Activated CD8-positive, alpha-beta T cell treated with anti-CD3 and anti-CD28 coated beads for 36 hours (primary cell): ENCODE measurements around the gene OLA1. TPM values are rescaled to one million over a fixed set of nuclear protein-coding genes. Genes with fewer than 3 reads are reported as not detected.

Experiments used
- ATAC-seq: fragments of 200-7000 bp; cut with Tn5 transposase; one replicate; pipeline ENCODE4 v1.10.0; 2021; ENCODE audit warnings: mild to moderate bottlenecking, moderate library complexity
- CTCF ChIA-PET: fragments of 350-600 bp; sonication (Branson Sonifier 250); formaldehyde crosslinking; loops from one replicate; lab custom pipeline; 2021; ENCODE audit warnings: antibody characterized with exemption; lab: Charles Lee
- POLR2A ChIA-PET: fragments of 350-600 bp; sonication (Branson Sonifier 250); formaldehyde crosslinking; loops from one replicate; lab custom pipeline; 2021; ENCODE audit warnings: antibody characterized with exemption; lab: Charles Lee
- DNase-seq: peaks from one replicate; pipeline ENCODE4 v3.0.0-alpha.2; 2020
- H3K27ac Mint-ChIP-seq: one replicate; pipeline ENCODE4 v1.8.0; 2021; ENCODE audit warnings: mild to moderate bottlenecking, mixed read lengths
- H3K27me3 Mint-ChIP-seq: one replicate; pipeline ENCODE4 v1.8.0; 2021; ENCODE audit warnings: mixed read lengths
- H3K36me3 Mint-ChIP-seq: one replicate; pipeline ENCODE4 v1.8.0; 2021; ENCODE audit warnings: low read depth, mixed read lengths
- H3K4me1 Mint-ChIP-seq: one replicate; pipeline ENCODE4 v1.8.0; 2021; ENCODE audit warnings: low read depth, mixed read lengths
- H3K4me3 Mint-ChIP-seq: one replicate; pipeline ENCODE4 v1.8.0; 2021; ENCODE audit warnings: mild to moderate bottlenecking, moderate library complexity, mixed read lengths
- H3K9me3 Mint-ChIP-seq: one replicate; pipeline ENCODE4 v1.8.0; 2021; ENCODE audit warnings: mixed read lengths
- intact Hi-C: fragments of 100-400 bp; cut with micrococcal nuclease; formaldehyde crosslinking; loops from one replicate; pipeline ENCODE4 v1.10.0; 2022
- total RNA-seq, 2 experiments: library from RNA; stranded (reverse); gene quantifications; one replicate each; pipeline ENCODE4 v1.2.3, GENCODE V29; 2021
- TF ChIP-seq, protein P1 (sequence below): fragments of 200-600 bp; IDR thresholded peaks from one replicate; pipeline ENCODE4 v1.8.0; 2022; ENCODE audit warnings: antibody characterized with exemption, mild to moderate bottlenecking

The OLA1 gene
- total RNA-seq, 2 experiments from 2014 or later, result 128 to 137 TPM

DNA sequence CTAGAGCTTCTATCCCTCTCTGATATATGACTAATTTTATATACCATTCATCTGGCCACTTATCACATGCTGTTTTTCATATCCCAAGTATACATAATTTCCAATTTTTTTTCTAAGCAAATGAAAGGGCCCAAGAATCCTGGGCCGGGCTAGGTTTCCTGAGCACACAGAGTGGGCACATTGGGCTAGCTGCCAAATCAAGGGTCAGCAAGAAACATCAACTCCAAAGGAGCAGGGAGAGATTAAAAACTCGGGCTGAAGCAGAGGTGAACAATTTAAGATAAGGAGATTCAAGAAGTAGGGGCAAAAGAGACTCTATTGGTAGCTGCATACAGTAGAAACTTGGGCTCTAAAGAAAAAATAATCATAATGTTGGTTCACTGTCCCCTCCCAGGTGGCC is 39.0 kb downstream of the OLA1 start:
- Mint-ChIP-seq H3K4me1 (no peaks in the 10 kb centered on the region), H3K27ac (no peak overlapping the region), H3K9me3 (no peaks in the 10 kb centered on the region), H3K36me3 (peaks cover 2% of the 10 kb centered on the region), H3K27me3 (no peaks in the 10 kb centered on the region), H3K4me3 (no peak overlapping the region)
- intact Hi-C loops, result no loop called here
- ATAC-seq, result no peak
- TF ChIP-seq, protein P1, sequence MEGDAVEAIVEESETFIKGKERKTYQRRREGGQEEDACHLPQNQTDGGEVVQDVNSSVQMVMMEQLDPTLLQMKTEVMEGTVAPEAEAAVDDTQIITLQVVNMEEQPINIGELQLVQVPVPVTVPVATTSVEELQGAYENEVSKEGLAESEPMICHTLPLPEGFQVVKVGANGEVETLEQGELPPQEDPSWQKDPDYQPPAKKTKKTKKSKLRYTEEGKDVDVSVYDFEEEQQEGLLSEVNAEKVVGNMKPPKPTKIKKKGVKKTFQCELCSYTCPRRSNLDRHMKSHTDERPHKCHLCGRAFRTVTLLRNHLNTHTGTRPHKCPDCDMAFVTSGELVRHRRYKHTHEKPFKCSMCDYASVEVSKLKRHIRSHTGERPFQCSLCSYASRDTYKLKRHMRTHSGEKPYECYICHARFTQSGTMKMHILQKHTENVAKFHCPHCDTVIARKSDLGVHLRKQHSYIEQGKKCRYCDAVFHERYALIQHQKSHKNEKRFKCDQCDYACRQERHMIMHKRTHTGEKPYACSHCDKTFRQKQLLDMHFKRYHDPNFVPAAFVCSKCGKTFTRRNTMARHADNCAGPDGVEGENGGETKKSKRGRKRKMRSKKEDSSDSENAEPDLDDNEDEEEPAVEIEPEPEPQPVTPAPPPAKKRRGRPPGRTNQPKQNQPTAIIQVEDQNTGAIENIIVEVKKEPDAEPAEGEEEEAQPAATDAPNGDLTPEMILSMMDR, result no peak
- CTCF ChIA-PET, result no interaction called here
- DNase-seq, result no peak
- POLR2A ChIA-PET, result no interaction called here

DNA sequence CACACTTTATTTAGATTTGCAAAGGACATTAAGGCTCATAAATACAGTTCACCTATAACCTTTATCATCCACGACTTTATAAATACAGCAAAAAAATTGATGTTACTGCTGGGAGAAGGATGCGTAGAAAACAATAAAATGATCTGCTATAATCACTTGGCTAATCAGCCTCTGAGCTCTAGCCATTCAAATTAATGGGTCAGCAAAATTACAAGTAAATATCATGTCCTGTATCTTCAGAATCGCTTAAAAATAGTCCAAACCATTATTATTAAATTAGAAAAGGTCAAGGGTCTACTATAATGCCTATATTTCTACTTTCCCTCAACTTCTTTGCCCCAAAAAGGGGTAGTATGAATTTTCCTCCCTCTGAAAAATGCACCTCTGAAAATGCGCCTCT is 40.3 kb downstream of the OLA1 start:
- Mint-ChIP-seq H3K9me3 (no peaks in the 10 kb centered on the region), H3K4me1 (no peaks in the 10 kb centered on the region), H3K4me3 (no peak overlapping the region), H3K27ac (no peak overlapping the region), H3K27me3 (no peaks in the 10 kb centered on the region), H3K36me3 (peaks cover 2% of the 10 kb centered on the region)
- ChIA-PET POLR2A (interaction anchor here (0.7 kb wide), 1 partner anchor 8 kb away, joined by 3 read pairs; no protein-coding TSS in a partner anchor), CTCF (no interaction called here)
- TF ChIP-seq, protein P1, result no peak
- DNase-seq (no peak), ATAC-seq (no peak)
- intact Hi-C loops, result no loop called here

DNA sequence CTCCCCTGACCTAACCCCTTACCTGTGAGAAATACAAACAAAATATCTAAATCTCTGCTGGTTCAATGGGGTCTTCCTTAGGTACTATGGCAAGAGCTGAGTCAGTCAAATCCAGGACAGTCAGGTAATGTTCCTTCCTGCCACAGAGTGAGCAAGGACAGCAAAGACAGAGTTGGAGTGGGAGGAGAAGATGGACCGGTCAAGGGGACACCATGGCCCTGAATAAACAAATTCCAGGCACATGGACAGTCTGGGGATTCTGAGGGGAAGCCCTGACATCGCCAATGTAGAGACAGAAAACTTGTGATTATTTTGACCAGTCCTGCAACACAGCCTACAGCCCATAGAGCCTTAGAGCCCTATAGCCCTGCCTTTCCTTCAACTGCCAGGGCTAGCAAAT is 42.8 kb downstream of the OLA1 start:
- intact Hi-C loops, result no loop called here
- no peaks in the 10 kb centered on the region for H3K27me3 Mint-ChIP-seq
- no peaks in the 10 kb centered on the region for H3K9me3 Mint-ChIP-seq
- no peak for DNase-seq
- CTCF ChIA-PET, result interaction anchor here (1.1 kb wide), 1 partner anchor 135 kb away, joined by 4 read pairs; no protein-coding TSS in a partner anchor
- H3K36me3 Mint-ChIP-seq, result peaks cover 9% of the 10 kb centered on the region
- TF ChIP-seq, protein P1, result no peak
- no peak for ATAC-seq
- no peaks in the 10 kb centered on the region for H3K4me1 Mint-ChIP-seq
- no peak overlapping the region for H3K27ac Mint-ChIP-seq
- POLR2A ChIA-PET, result no interaction called here
- no peak overlapping the region for H3K4me3 Mint-ChIP-seq

DNA sequence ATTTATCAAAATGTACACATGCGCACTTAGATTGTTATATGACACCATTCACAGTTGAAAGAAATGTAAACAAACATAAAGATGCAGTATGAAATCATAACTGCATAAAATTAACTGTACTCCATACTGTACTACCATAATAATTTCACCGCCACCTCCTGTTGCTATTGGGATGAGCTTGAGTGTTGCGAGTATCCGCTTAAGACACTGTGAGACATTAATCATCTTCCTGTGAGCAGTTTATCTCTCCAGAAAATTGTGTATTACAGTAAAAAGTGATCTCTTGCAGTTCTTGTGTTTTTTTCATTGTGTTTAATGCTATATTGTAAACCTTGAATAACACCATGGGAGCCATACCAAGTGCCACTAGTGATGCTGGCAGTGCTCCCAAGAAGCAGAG is 46.1 kb downstream of the OLA1 start:
- CTCF ChIA-PET, result no interaction called here
- intact Hi-C loops, result no loop called here
- no peak overlapping the region for H3K4me3 Mint-ChIP-seq
- POLR2A ChIA-PET, result no interaction called here
- no peak for DNase-seq
- no peak overlapping the region for H3K27ac Mint-ChIP-seq
- H3K9me3 Mint-ChIP-seq, result no peaks in the 10 kb centered on the region
- H3K36me3 Mint-ChIP-seq, result peaks cover 9% of the 10 kb centered on the region
- H3K27me3 Mint-ChIP-seq, result no peaks in the 10 kb centered on the region
- H3K4me1 Mint-ChIP-seq, result no peaks in the 10 kb centered on the region
- ATAC-seq, result no peak
- TF ChIP-seq, protein P1, result no peak

DNA sequence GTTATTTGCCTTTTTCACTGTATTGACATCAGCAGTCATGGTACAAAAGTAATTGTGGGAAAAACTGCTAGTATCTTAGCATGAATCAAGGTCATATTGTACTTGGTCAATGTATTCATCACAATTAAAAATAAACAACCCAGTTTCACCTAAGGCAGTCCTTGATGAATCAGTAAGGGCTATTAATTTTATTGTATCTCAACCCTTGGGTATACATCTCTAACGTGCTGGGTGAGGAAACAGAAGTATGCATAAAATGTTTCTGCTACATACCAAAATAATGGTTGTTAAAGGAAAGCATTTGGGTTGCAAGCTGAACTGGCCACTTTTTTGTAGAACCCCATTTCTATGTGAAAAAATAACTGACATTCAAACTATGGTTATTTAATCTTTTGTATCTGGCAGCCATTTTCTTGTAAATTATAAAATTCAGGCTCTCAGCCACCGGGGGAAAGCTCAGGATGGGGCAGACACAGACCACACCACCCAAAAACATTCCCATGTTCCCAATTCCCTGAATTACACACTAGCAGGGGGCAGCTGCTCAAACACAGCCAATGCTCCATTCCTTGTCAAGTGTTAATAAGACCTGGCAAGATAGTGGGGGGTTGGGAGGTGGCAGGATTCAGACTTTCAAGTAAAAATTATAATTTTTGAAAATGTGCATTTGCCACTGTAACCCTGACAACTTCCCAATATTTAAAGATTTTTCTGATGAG is 49.3 kb downstream of the OLA1 start:
- H3K4me3 Mint-ChIP-seq, result no peak overlapping the region
- no peak overlapping the region for H3K27ac Mint-ChIP-seq
- ATAC-seq (no peak), DNase-seq (no peak)
- no peaks in the 10 kb centered on the region for H3K4me1 Mint-ChIP-seq
- intact Hi-C loops, result no loop called here
- ChIA-PET POLR2A (no interaction called here), CTCF (no interaction called here)
- no peaks in the 10 kb centered on the region for H3K9me3 Mint-ChIP-seq
- H3K27me3 Mint-ChIP-seq, result no peaks in the 10 kb centered on the region
- H3K36me3 Mint-ChIP-seq, result peaks cover 6% of the 10 kb centered on the region
- TF ChIP-seq, protein P1, result no peak
